OCI-LY1 (cell line): ENCODE results near the gene SUPT3H.
"Not testable (repeated sequence)": the region's sequence is repeated elsewhere in the genome, so short reads cannot be mapped to it uniquely, and the experiment has no call there.

Source experiments
- CTCF ChIP-seq: fragments of 200-600 bp; sonication (generic), shearing (Covaris generic); IDR thresholded peaks from 2 replicates; pipeline ENCODE4 v1.5.1; 2017; ENCODE audit warnings: mild to moderate bottlenecking, antibody characterized with exemption, low read length, moderate library complexity, mixed read lengths
- EZH2 ChIP-seq: fragments of 200-600 bp; sonication (generic), shearing (Covaris generic); IDR thresholded peaks from 2 replicates; pipeline ENCODE4 v1.8.0; 2017; ENCODE audit warnings: borderline replicate concordance, mixed run types, mild to moderate bottlenecking, antibody characterized with exemption, low read length, moderate library complexity, mixed read lengths

GRCh38 chr6:44900358-44900757, 477.4 kb downstream of the SUPT3H start:
- TF ChIP-seq CTCF, EZH2: not testable (repeated sequence)
